Lower leg skin (tissue), 3 donors: ENCODE data around the gene TXNDC2.

Experiments
- CTCF ChIP-seq, 3 donors: fragments of 450-650 bp; IDR thresholded peaks; one replicate each; pipeline ENCODE4 v1.5.1; 2016; ENCODE audit warnings: antibody characterized with exemption in 3 of 3, mild to moderate bottlenecking in 3 of 3, moderate library complexity in 2 of 3
- POLR2A ChIP-seq, 2 donors: fragments of 450-650 bp; IDR thresholded peaks; one replicate each; pipeline ENCODE4 v1.6.1; 2016 to 2017; ENCODE audit warnings: antibody characterized with exemption in 2 of 2, mild to moderate bottlenecking in 1 of 2, moderate library complexity in 1 of 2

DNA sequence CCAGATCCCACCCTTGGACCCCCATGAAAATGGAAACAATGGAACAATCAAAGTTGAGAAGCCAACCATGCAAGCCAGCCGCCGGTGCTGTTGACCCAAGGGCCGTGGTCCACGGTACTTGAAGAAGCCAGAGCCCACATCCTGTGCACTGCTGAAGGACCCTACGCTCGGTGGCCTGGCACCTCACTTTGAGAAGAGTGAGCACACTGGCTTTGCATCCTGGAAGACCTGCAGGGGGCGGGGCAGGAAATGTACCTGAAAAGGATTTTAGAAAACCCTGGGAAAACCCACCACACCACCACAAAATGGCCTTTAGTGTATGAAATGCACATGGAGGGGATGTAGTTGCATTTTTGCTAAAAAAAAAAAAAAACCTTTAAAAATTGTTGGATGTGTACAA lies 26.5 kb upstream of the TXNDC2 start:
- no peak for TF ChIP-seq CTCF (IDR thresholded peaks at IDR 0.05)
- TF ChIP-seq POLR2A (IDR thresholded peaks at IDR 0.05), result no peak
